GM19043 (cell line): ENCODE data around the gene FAM118B.

ENCODE experiments used
- ATAC-seq: cut with Tn5 transposase; IDR thresholded peaks from one replicate; pipeline ENCODE4 v1.9.1; 2021; ENCODE audit warnings: low read depth; ENCODE audit not compliant: unreplicated experiment

Gene FAM118B

DNA sequence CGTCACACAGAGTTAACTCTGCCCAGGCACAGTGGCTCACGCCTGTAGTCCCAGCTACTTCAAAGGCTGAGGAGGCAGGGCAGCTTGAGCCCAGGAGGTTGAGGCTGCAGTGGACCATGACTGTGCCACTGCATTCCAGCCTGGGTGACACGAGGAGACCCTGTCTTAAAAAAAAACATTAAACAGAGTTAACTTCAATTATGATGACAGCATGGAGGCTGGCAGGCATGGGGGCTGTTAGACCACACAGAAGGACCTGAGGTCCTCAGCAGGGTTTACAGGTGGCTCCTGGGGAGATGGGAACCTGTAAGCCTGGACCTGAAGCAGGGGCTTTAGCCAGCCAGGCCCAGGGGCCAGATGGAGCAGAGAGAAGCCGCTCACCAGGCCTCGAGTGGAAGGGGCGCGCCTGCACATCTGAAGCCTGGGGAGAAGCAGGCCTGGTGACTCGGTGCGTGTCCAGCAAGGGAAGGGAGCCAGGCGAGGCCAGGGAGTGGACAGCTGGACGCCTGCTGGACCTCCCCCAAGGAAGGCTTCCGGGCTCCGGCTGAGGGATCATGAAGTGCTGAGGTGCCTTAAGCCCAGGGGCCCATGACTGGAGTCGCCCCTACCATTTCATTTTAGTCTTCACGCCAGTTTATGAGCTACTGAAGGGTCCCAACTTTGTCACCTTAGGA is 25.4 kb upstream of the FAM118B start:
- ATAC-seq = no peak

DNA sequence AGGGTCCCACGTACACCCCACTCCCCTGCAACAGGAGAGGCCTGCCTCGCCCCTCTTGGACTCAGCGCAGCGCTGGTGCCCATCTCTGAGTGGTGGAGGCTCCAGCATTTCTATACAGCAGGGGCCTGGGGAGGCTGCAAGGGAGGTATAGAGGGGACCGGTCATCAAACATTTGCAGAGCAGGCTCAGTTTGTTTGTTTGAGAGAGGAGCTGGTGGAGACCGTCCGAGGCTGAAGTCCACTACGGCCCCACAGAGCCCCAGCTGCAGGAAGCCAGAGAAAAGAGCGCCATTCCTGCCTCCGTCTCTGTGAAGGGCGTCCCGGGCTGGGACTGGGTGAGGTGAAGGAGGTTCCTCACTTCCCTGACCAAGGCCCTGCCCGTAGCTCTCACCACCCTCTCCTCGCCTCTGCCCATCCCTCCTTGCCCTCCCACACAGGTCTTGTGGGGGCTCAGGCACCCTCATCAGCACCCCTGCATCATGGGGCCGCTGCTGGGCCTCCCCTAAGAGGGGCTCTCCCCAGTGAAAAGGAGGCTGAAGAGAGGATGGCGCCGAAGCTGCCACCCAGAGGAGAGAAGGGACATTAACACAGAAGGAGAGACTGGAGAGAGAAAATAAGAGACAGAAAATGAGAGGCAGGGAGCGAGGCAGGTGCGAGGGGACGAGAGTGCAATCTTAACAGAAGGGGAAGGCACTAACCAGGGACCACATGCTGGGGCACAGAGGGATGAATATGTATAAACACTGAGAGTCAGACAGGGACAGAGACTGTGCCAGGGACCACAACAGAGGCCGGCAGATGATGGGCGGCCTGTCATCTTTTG is 24.7 kb upstream of the FAM118B start:
- no peak for ATAC-seq

DNA sequence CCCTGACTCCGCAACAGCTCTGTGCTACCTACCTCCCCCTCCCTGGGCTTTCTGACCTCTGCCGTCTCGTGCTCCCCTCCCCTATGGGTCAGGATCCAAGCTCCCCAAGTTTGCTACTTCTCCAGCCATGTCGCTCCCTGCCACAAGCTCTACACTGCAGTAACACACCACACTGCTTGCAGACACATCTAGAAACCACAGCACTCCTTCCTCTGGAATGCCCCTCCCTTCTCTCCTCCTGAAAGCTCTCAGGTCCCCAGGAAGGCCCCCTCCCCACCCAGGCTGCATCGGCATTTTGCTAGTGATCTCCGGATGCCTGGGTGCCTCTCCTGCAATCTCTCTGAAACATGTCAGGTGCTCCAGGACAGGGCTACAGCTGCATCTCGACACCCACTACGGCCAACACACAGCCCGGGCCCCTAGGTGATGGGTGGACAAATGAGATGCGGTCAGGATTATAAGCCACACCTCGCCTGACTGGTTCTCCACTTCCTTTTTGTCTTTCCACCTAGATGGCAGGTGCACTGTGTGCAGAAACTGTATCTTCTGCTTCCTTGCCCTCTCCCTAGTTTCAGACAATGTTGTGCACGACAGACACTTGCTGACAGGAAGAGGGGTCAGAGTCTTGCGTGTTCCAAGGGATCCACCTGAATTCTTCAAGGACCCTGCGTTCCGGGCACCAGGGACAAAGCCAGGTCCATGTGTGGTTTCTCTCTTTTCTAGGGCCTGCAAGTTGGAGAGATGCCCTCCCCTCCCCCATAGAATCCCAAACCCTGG is 23.1 kb upstream of the FAM118B start:
- peak; percentile 89 for ATAC-seq

- ATAC-seq = peak; percentile 50
Observed at GRCh38 chr11:126189109-126189929, 22.3 kb upstream of the FAM118B start.

- no peak for ATAC-seq
Observed at GRCh38 chr11:126190792-126191191, 20.8 kb upstream of the FAM118B start.

DNA sequence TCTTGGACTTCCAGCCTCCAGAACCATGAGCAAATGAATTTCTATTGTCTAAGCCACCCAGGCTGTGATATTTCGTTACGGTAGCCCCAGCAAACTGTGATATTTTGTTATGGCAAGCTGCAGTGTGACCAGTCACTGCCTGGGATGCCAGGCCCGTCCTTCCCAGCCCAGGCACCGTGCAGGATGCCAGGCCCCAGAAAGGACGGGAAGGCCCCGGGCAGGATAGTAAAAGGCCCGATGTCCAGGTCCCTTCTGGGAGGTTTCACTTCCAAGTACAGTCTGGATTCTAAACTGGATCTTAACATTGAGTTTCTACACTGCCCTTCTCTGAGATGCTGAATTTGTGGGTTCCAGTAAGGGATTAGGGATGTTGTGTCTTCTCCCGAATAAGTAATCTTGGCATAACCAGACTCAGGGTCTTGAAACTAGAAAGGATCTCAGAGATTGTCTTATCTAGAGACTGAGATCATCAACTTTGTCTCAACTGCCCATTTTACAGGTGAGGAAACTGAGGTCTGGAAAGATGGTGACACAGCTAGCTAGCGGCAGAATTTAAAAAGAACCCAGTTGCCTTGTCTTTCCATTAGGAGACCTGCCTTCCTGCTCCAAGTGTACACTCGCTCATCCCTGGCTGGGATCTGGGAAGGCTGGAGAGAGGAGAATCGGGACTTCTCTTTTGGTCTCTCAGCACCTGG is 20.1 kb upstream of the FAM118B start:
- ATAC-seq = no peak

- ATAC-seq = no peak
Observed at GRCh38 chr11:126192361-126192760, 19.2 kb upstream of the FAM118B start.

GRCh38 chr11:126193038-126193478 is 18.5 kb upstream of the FAM118B start:
- no peak for ATAC-seq

- ATAC-seq = no peak
Observed at GRCh38 chr11:126194121-126194543, 17.4 kb upstream of the FAM118B start.

GRCh38 chr11:126195119-126195518 is 16.5 kb upstream of the FAM118B start:
- ATAC-seq = no peak

DNA sequence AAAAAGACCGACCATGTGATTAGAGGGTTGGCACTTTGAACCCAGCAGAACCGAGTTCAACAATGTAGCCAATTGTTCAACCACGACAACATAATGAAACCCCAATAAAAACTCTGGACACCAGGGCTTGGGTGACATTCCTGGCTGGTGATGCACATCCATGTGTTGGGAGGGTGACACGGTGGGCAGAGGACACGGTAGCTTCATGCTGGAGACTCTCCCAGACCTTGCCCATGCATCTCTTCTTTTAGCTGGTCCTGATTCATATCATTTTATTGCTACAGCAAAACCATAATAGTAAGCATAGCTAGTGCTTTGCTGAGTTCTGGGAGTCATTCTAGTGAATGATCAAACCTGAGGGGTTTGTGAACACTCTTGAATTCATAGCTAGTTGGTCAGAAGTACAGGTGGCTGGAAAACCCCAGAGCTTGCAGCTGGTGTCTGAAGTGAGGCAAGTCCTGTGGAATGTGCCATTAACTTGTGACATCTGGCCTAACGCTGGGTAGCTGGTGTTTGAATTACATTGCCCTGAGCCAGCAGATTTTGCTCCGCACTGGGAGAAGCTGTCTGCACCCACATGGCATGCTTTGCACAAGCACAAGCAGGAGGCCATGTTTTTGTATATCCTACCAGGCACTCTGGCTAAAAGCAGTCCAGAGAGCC is 14.2 kb upstream of the FAM118B start:
- ATAC-seq = no peak

- no peak for ATAC-seq
Observed at GRCh38 chr11:126198648-126199047, 12.9 kb upstream of the FAM118B start.

DNA sequence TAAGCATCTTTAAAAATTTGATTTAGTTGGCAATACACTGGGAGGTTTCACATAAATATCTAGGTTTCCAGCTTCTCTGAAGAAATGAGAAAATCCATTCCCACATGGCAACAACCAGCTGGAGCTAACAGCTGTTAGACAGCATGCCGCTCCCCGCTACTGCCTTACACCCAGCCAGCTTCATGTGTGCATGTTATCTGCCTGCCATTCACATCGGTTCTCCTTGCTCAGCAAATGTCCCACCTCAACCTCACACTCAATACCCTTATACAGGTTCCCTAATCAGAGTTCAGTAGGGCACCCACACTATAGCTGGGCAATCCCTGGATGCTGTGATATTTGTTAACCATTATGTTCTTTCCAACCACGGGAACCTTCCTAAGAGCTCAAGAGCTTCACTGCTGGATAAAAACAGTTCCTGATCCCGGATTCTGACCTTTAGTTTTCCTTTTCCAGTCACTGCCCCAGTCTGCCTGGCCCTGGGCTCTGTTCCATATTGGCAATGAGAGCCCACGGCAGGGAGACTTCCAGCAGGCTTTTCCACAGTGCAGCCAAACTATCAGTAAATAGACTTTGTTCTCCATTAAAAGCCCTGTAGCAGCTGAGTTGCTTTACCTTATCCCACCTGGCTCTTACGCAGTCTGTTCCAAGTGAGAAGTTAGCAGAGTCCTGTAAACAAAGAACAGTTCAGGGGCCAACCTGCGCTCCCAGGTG is 8.8 kb upstream of the FAM118B start:
- no peak for ATAC-seq

DNA sequence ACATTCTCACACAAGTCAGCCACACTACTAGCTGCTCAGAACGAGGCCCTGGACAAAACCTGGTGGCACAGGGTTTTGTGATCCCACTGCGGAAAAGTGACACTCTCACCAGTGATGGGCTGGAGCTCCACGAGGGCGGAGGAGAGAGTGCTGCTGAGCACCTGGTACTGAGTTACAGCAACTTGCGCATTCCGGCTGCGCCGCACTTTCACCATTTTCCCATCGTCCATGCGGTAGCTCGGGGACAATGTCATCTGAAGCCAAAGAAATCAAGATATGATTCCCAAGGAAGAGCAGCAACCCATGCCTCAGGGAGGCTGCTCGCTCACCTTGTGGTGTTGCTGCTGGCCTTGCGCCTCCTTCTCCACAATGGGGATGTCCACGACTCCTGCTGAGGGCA is 6.2 kb upstream of the FAM118B start:
- ATAC-seq = no peak

DNA sequence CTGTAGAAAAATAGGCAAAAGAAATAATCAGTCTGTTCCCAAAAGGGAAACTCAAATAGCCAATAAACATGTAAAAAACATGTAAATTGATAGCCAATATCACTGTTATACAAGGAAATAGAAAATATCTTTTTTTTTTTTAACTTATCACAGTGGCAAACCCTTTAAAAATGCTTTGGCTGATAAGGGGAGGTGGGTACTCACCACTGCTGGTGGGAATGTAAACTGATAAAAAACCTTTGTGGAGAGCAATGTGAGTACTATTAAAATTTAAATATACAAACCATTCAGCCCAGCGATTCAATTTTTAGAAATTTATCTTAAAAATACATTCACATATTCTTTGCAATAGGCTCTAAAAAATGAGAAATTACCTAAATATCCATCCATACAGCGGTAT is 3.7 kb upstream of the FAM118B start:
- ATAC-seq = no peak

DNA sequence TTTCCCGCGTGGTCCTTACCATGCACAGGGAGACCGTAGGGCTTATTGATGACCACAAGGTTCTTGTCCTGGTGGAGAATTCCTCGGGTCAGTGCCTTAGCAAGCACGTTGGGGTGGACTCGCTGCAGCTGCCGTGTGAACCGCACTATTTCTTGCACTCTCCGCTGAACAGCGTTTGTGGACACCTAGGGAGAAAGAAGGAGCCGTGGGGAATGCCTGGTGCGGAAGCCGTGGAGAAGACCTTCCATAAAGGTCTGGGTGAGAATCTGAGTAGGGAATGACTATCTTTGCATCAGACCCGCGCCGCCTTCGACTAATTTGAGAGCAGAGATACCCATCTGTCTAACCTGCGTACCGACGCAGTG is 729 bp upstream of the FAM118B start:
- peak; percentile 2 for ATAC-seq

DNA sequence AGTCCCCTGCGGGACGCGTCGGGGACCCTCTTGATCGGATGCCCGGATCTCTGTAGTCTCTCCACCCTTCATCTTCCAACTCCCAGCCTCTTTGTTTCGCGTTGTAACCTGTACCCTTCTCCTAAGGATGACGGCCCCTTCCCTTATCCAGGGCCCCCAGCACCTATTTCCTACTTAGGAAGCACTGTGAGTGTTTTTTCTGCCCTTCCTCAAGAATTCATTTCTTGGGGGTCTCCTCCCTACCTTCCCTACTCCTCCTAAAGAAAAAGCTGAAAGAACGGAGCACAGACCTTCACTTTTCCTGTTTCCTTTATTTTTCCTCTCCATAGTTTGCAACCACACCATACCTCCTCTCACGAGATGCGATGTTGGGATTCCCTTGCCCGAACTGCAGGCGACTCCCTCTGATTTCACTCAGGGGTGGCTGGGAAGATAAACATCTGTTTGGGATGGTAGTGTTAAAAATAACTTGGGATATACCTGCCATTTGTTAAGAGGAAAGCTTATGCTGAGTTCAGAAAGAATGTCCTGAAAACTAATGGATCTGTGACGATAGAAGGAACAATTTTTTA is 593 bp downstream of the FAM118B start:
- ATAC-seq = no peak

DNA sequence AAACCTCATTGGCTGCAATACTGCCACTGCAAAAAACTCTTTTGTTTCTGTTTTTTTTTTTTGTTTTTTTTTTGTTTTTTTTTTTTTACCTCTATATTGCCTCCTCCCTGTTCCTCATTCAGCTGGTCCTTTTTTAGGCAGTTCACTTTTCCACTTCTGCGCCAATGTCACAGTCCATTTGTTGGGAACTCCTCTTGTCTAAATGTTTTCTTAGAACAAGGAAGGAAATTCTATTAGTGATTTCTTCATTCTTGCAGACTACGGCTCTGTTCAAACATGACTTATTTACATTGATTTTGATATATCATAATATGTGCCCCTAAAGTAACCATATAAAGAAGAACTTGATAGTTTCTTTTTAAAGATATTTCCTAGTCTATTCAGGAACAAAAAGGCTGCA is 2.9 kb downstream of the FAM118B start:
- ATAC-seq = no peak
